WTC11 (cell line): ENCODE data around the gene EMD.

Experiments
- ESRRA ChIP-seq: sonication (generic); formaldehyde crosslinking; IDR thresholded peaks from 2 replicates; pipeline ENCODE4 v1.8.1; 2022; ENCODE audit warnings: mild to moderate bottlenecking, missing genetic modification reagents, borderline replicate concordance
- RORB ChIP-seq: fragments of 250-450 bp; sonication (Bioruptor Pico); IDR thresholded peaks from 2 replicates; pipeline ENCODE4 v1.9.0; 2021; ENCODE audit warnings: mild to moderate bottlenecking
- SMAD4 ChIP-seq: sonication (generic); formaldehyde crosslinking; IDR thresholded peaks from 2 replicates; pipeline ENCODE4 v1.8.0; 2022; ENCODE audit warnings: mild to moderate bottlenecking, missing genetic modification reagents
- TP53 ChIP-seq: sonication (generic); formaldehyde crosslinking; IDR thresholded peaks from 2 replicates; pipeline ENCODE4 v1.8.1; 2023; ENCODE audit warnings: mild to moderate bottlenecking, missing genetic modification reagents
- TF ChIP-seq, protein P1 (sequence below): fragments of 200-600 bp; IDR thresholded peaks from 2 replicates; pipeline ENCODE4 v1.8.0; 2022; ENCODE audit warnings: antibody characterized with exemption
- TF ChIP-seq, protein P2 (sequence below): sonication (generic); formaldehyde crosslinking; IDR thresholded peaks from 2 replicates; pipeline ENCODE4 v1.8.1; 2023; ENCODE audit warnings: mild to moderate bottlenecking, missing genetic modification reagents, moderate library complexity

DNA sequence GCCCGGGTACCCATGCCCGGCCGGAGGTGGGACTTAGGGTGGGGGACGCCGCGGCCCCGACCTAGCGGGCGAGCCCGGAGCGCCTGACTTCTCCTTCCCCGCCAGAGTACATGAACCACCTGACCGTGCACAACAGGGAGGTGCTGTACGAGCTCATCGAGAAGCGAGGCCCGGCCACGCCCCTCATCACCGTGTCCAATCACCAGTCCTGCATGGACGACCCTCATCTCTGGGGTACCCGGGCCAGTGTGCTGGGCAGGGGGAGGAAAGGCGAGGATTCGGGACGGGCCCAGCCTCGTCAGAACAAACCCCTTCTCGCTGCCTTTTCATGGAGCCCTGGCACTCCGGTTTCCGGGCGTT is 32.9 kb downstream of the EMD start:
- TF ChIP-seq SMAD4 (CRISPR knock-in tag): no peak
- no peak for TF ChIP-seq ESRRA (CRISPR knock-in tag)
- TF ChIP-seq, protein P1, sequence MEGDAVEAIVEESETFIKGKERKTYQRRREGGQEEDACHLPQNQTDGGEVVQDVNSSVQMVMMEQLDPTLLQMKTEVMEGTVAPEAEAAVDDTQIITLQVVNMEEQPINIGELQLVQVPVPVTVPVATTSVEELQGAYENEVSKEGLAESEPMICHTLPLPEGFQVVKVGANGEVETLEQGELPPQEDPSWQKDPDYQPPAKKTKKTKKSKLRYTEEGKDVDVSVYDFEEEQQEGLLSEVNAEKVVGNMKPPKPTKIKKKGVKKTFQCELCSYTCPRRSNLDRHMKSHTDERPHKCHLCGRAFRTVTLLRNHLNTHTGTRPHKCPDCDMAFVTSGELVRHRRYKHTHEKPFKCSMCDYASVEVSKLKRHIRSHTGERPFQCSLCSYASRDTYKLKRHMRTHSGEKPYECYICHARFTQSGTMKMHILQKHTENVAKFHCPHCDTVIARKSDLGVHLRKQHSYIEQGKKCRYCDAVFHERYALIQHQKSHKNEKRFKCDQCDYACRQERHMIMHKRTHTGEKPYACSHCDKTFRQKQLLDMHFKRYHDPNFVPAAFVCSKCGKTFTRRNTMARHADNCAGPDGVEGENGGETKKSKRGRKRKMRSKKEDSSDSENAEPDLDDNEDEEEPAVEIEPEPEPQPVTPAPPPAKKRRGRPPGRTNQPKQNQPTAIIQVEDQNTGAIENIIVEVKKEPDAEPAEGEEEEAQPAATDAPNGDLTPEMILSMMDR: no peak
- TF ChIP-seq, protein P2, sequence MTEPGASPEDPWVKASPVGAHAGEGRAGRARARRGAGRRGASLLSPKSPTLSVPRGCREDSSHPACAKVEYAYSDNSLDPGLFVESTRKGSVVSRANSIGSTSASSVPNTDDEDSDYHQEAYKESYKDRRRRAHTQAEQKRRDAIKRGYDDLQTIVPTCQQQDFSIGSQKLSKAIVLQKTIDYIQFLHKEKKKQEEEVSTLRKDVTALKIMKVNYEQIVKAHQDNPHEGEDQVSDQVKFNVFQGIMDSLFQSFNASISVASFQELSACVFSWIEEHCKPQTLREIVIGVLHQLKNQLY: no peak
- TF ChIP-seq RORB (CRISPR knock-in tag): no peak
- no peak for TF ChIP-seq TP53 (CRISPR knock-in tag)
